ENCODE data around the gene PKHD1.

Gene PKHD1

GRCh38 chr6:52125139-52125538, 37.7 kb upstream of the PKHD1 start:
- H3K27me3 ChIP-seq (ENCODE audit: control insufficient read depth, insufficient read depth, low read length): no peaks in the 10 kb centered on the region
- no peak overlapping the region for H3K27ac ChIP-seq (ENCODE audit: low read depth, low read length)
- H3K36me3 ChIP-seq (ENCODE audit: control insufficient read depth, insufficient read depth, low read length): no peaks in the 10 kb centered on the region
- H3K4me1 ChIP-seq (ENCODE audit: control insufficient read depth, insufficient read depth, low read length): no peaks in the 10 kb centered on the region
- H3K9me3 ChIP-seq (ENCODE audit: control insufficient read depth, insufficient read depth, low read length): no peaks in the 10 kb centered on the region; the same call in 1 of the 2 replicates
- no peak overlapping the region for H3K4me3 ChIP-seq (ENCODE audit: low read depth, low read length)
- no peak overlapping the region for H3K9ac ChIP-seq (ENCODE audit: low read depth, low read length)

GRCh38 chr6:52124126-52125121, 37.0 kb upstream of the PKHD1 start:
- Histone ChIP-seq H3K27me3 (ENCODE audit: control insufficient read depth, insufficient read depth, low read length) (no peaks in the 10 kb centered on the region), H3K36me3 (ENCODE audit: control insufficient read depth, insufficient read depth, low read length) (no peaks in the 10 kb centered on the region), H3K27ac (ENCODE audit: low read depth, low read length) (no peak overlapping the region), H3K9me3 (ENCODE audit: control insufficient read depth, insufficient read depth, low read length) (peaks cover under 1% of the 10 kb centered on the region; the same call in 1 of the 2 replicates), H3K4me3 (ENCODE audit: low read depth, low read length) (no peak overlapping the region), H3K4me1 (ENCODE audit: control insufficient read depth, insufficient read depth, low read length) (no peaks in the 10 kb centered on the region), H3K9ac (ENCODE audit: low read depth, low read length) (no peak overlapping the region)

GRCh38 chr6:52123251-52123650, 35.8 kb upstream of the PKHD1 start:
- H3K36me3 ChIP-seq (ENCODE audit: control insufficient read depth, insufficient read depth, low read length): no peaks in the 10 kb centered on the region

GRCh38 chr6:52117352-52117751, 29.9 kb upstream of the PKHD1 start:
- no peak overlapping the region for H3K27ac ChIP-seq (ENCODE audit: low read depth, low read length)
- H3K36me3 ChIP-seq (ENCODE audit: control insufficient read depth, insufficient read depth, low read length): no peaks in the 10 kb centered on the region
- peaks cover 5% of the 10 kb centered on the region; the same call in 1 of the 2 replicates for H3K9me3 ChIP-seq (ENCODE audit: control insufficient read depth, insufficient read depth, low read length)
- no peak overlapping the region for H3K9ac ChIP-seq (ENCODE audit: low read depth, low read length)
- no peak overlapping the region for H3K4me3 ChIP-seq (ENCODE audit: low read depth, low read length)
- H3K4me1 ChIP-seq (ENCODE audit: control insufficient read depth, insufficient read depth, low read length): no peaks in the 10 kb centered on the region
- no peaks in the 10 kb centered on the region for H3K27me3 ChIP-seq (ENCODE audit: control insufficient read depth, insufficient read depth, low read length)

More at GRCh38 chr6:52123251-52123650, 35.8 kb upstream of the PKHD1 start:
- Histone ChIP-seq H3K4me3 (ENCODE audit: low read depth, low read length) (no peak overlapping the region), H3K27me3 (ENCODE audit: control insufficient read depth, insufficient read depth, low read length) (no peaks in the 10 kb centered on the region), H3K27ac (ENCODE audit: low read depth, low read length) (no peak overlapping the region), H3K9ac (ENCODE audit: low read depth, low read length) (no peak overlapping the region), H3K4me1 (ENCODE audit: control insufficient read depth, insufficient read depth, low read length) (no peaks in the 10 kb centered on the region), H3K9me3 (ENCODE audit: control insufficient read depth, insufficient read depth, low read length) (peaks cover 5% of the 10 kb centered on the region; the same call in 1 of the 2 replicates)

- no peak overlapping the region for H3K9ac ChIP-seq (ENCODE audit: low read depth, low read length)
- no peak overlapping the region for H3K27ac ChIP-seq (ENCODE audit: low read depth, low read length)
- H3K9me3 ChIP-seq (ENCODE audit: control insufficient read depth, insufficient read depth, low read length): peaks cover 5% of the 10 kb centered on the region; the same call in 1 of the 2 replicates
- no peak overlapping the region for H3K4me3 ChIP-seq (ENCODE audit: low read depth, low read length)
- no peaks in the 10 kb centered on the region for H3K36me3 ChIP-seq (ENCODE audit: control insufficient read depth, insufficient read depth, low read length)
- no peaks in the 10 kb centered on the region for H3K4me1 ChIP-seq (ENCODE audit: control insufficient read depth, insufficient read depth, low read length)
- H3K27me3 ChIP-seq (ENCODE audit: control insufficient read depth, insufficient read depth, low read length): no peaks in the 10 kb centered on the region
Observed at GRCh38 chr6:52116605-52116948, 29.2 kb upstream of the PKHD1 start.

- Histone ChIP-seq H3K27ac (ENCODE audit: low read depth, low read length) (no peak overlapping the region), H3K9ac (ENCODE audit: low read depth, low read length) (no peak overlapping the region), H3K4me1 (ENCODE audit: control insufficient read depth, insufficient read depth, low read length) (no peaks in the 10 kb centered on the region), H3K9me3 (ENCODE audit: control insufficient read depth, insufficient read depth, low read length) (peaks cover 5% of the 10 kb centered on the region; the same call in 1 of the 2 replicates), H3K27me3 (ENCODE audit: control insufficient read depth, insufficient read depth, low read length) (no peaks in the 10 kb centered on the region), H3K36me3 (ENCODE audit: control insufficient read depth, insufficient read depth, low read length) (no peaks in the 10 kb centered on the region), H3K4me3 (ENCODE audit: low read depth, low read length) (no peak overlapping the region)
Observed at GRCh38 chr6:52115891-52116604, 28.6 kb upstream of the PKHD1 start.

- Histone ChIP-seq H3K27ac (ENCODE audit: low read depth, low read length) (no peak overlapping the region), H3K9me3 (ENCODE audit: control insufficient read depth, insufficient read depth, low read length) (0 out of 2 replicates have a peak, but pooled peaks cover 5% of the 10 kb centered on the region)
Observed at GRCh38 chr6:52115145-52115741, 27.8 kb upstream of the PKHD1 start.

GRCh38 chr6:52109171-52109571, 21.8 kb upstream of the PKHD1 start:
- Histone ChIP-seq H3K36me3 (ENCODE audit: control insufficient read depth, insufficient read depth, low read length) (no peaks in the 10 kb centered on the region), H3K9me3 (ENCODE audit: control insufficient read depth, insufficient read depth, low read length) (no peaks in the 10 kb centered on the region), H3K9ac (ENCODE audit: low read depth, low read length) (no peak overlapping the region), H3K4me1 (ENCODE audit: control insufficient read depth, insufficient read depth, low read length) (no peaks in the 10 kb centered on the region), H3K27me3 (ENCODE audit: control insufficient read depth, insufficient read depth, low read length) (no peaks in the 10 kb centered on the region), H3K27ac (ENCODE audit: low read depth, low read length) (no peak overlapping the region), H3K4me3 (ENCODE audit: low read depth, low read length) (no peak overlapping the region)

More at GRCh38 chr6:52115145-52115741, 27.8 kb upstream of the PKHD1 start:
- Histone ChIP-seq H3K9ac (ENCODE audit: low read depth, low read length) (no peak overlapping the region), H3K4me1 (ENCODE audit: control insufficient read depth, insufficient read depth, low read length) (no peaks in the 10 kb centered on the region), H3K4me3 (ENCODE audit: low read depth, low read length) (no peak overlapping the region), H3K27me3 (ENCODE audit: control insufficient read depth, insufficient read depth, low read length) (no peaks in the 10 kb centered on the region), H3K36me3 (ENCODE audit: control insufficient read depth, insufficient read depth, low read length) (no peaks in the 10 kb centered on the region)

- H3K27me3 ChIP-seq (ENCODE audit: control insufficient read depth, insufficient read depth, low read length): no peaks in the 10 kb centered on the region
- H3K4me3 ChIP-seq (ENCODE audit: low read depth, low read length): no peak overlapping the region
- H3K4me1 ChIP-seq (ENCODE audit: control insufficient read depth, insufficient read depth, low read length): no peaks in the 10 kb centered on the region
- H3K27ac ChIP-seq (ENCODE audit: low read depth, low read length): peak overlapping the region; percentile 35
- H3K36me3 ChIP-seq (ENCODE audit: control insufficient read depth, insufficient read depth, low read length): no peaks in the 10 kb centered on the region
- H3K9me3 ChIP-seq (ENCODE audit: control insufficient read depth, insufficient read depth, low read length): no peaks in the 10 kb centered on the region
- H3K9ac ChIP-seq (ENCODE audit: low read depth, low read length): no peak overlapping the region
Observed at GRCh38 chr6:52108128-52108527, 20.7 kb upstream of the PKHD1 start.

- H3K4me1 ChIP-seq (ENCODE audit: control insufficient read depth, insufficient read depth, low read length): no peaks in the 10 kb centered on the region
- no peaks in the 10 kb centered on the region for H3K36me3 ChIP-seq (ENCODE audit: control insufficient read depth, insufficient read depth, low read length)
- no peak overlapping the region for H3K27ac ChIP-seq (ENCODE audit: low read depth, low read length)
- H3K9me3 ChIP-seq (ENCODE audit: control insufficient read depth, insufficient read depth, low read length): no peaks in the 10 kb centered on the region
- no peak overlapping the region for H3K9ac ChIP-seq (ENCODE audit: low read depth, low read length)
- no peak overlapping the region for H3K4me3 ChIP-seq (ENCODE audit: low read depth, low read length)
- no peaks in the 10 kb centered on the region for H3K27me3 ChIP-seq (ENCODE audit: control insufficient read depth, insufficient read depth, low read length)
Observed at GRCh38 chr6:52106994-52107393, 19.6 kb upstream of the PKHD1 start.

All from HUES48 (cell line).